K562 (cell line): Measurements from ENCODE around the gene FHDC1. TPM values are rescaled to one million over a fixed set of nuclear protein-coding genes. Genes with fewer than 3 reads are reported as not detected.

ENCODE experiments used
- ATAC-seq: fragments of 200-7000 bp; cut with Tn5 transposase; 3 replicates; pipeline ENCODE4 v1.9.1; 2020; ENCODE audit warnings: moderate library complexity
- BruUV-seq: library from RNA; stranded (reverse); fragments of 400-500 nt; replicated peaks from 2 replicates; lab custom pipeline; 2021; lab: Mats Ljungman, UMichigan
- CTCF ChIA-PET: fragments of 300-600 bp; formaldehyde crosslinking; extraction: SDS; loops from one replicate; lab custom pipeline; 2021; ENCODE audit warnings: low intra/inter-chr PET ratio; lab: Yijun Ruan, JAX
- POLR2A ChIA-PET: fragments of 300-600, 350-650 bp; sonication (Branson Sonifier 250); formaldehyde crosslinking; extraction: SDS; loops from one replicate; lab custom pipeline; 2021; ENCODE audit warnings: antibody characterized with exemption, inconsistent platforms; lab: Yijun Ruan, JAX
- DNase-seq, 4 experiments: peaks; one replicate each; pipeline versions ENCODE4 v3.0.0 to v3.0.0-alpha.2; 2011 to 2018; ENCODE audit warnings: low spot score in 3 of 4, mixed read lengths in 3 of 4; ENCODE audit errors: extremely low read depth in 1 of 4
- FAIRE-seq: peaks from 2 replicates; lab custom pipeline; 2011; peaks lifted over from hg19 to GRCh38; lab: Jason Lieb, UNC
- H2AFZ ChIP-seq: 2 replicates; pipeline ENCODE4 v1.6.0; 2011; ENCODE audit warnings: low read depth, low read length, control low read depth, inconsistent platforms
- H3K27ac ChIP-seq: fragments of 200-600 bp; 3 replicates; pipeline ENCODE4 v1.8.0; 2011; ENCODE audit warnings: low read depth, mild to moderate bottlenecking, control low read depth, inconsistent platforms, low read length, moderate library complexity, mixed read lengths; ENCODE audit errors: extremely low read depth
- H3K27me3 ChIP-seq, 2 experiments: fragments of 300-600 bp in 1 of 2; 2 replicates in 1 of 2; 3 replicates in 1 of 2; pipeline versions ENCODE4 v1.6.0 to v1.8.0; 2011; ENCODE audit warnings: inconsistent platforms in 2 of 2, low read length in 2 of 2, mild to moderate bottlenecking in 1 of 2, mixed read lengths in 1 of 2, moderate library complexity in 1 of 2; ENCODE audit not compliant: control insufficient read depth in 2 of 2, insufficient read depth in 2 of 2
- H3K36me3 ChIP-seq: fragments of 300-600 bp; 3 replicates; pipeline ENCODE4 v1.8.0; 2011; ENCODE audit warnings: mild to moderate bottlenecking, low read length, inconsistent platforms; ENCODE audit not compliant: control insufficient read depth, insufficient read depth
- H3K4me1 ChIP-seq, 2 experiments: fragments of 200-600 bp in 1 of 2; replicated peaks in 1 of 2; 2 replicates in 1 of 2; 3 replicates in 1 of 2; pipeline versions ENCODE4 v1.5.1 to v1.8.0; 2011; ENCODE audit warnings: inconsistent platforms in 2 of 2, low read length in 2 of 2, mild to moderate bottlenecking in 1 of 2, mixed read lengths in 1 of 2, moderate library complexity in 1 of 2; ENCODE audit not compliant: control insufficient read depth in 2 of 2, insufficient read depth in 2 of 2
- H3K4me2 ChIP-seq: 2 replicates; pipeline ENCODE4 v1.6.1; 2011; ENCODE audit warnings: low read length, control low read depth, inconsistent platforms, mixed read lengths; ENCODE audit not compliant: insufficient read depth
- H3K4me3 ChIP-seq: fragments of 200-600 bp; sonication (generic), shearing (Covaris generic); 2 replicates; pipeline ENCODE4 v1.5.1; 2016; ENCODE audit warnings: control low read depth, inconsistent platforms
- H3K79me2 ChIP-seq: fragments of 200-600 bp; 3 replicates; pipeline ENCODE4 v1.8.0; 2011; ENCODE audit warnings: low read length, inconsistent platforms; ENCODE audit not compliant: control insufficient read depth, insufficient read depth
- H3K9ac ChIP-seq, 2 experiments: 2 replicates each; pipeline versions ENCODE4 v1.6.0 to v1.6.1; 2011; ENCODE audit warnings: low read depth in 2 of 2, low read length in 2 of 2, control low read depth in 1 of 2, inconsistent platforms in 1 of 2, mild to moderate bottlenecking in 1 of 2, mixed read lengths in 1 of 2; ENCODE audit not compliant: insufficient read depth in 1 of 2
- H3K9me1 ChIP-seq: one replicate; pipeline ENCODE4 v1.6.0; 2011; ENCODE audit warnings: inconsistent platforms, mild to moderate bottlenecking, low read length, moderate library complexity; ENCODE audit not compliant: control insufficient read depth, insufficient read depth
- H3K9me3 ChIP-seq: replicated peaks from 2 replicates; pipeline ENCODE4 v1.5.1; 2011; ENCODE audit warnings: low read depth, low read length, inconsistent platforms; ENCODE audit not compliant: control insufficient read depth, insufficient read depth
- H4K20me1 ChIP-seq: replicated peaks from 2 replicates; pipeline ENCODE4 v1.6.1; 2011; ENCODE audit warnings: low read length, inconsistent platforms, mixed read lengths; ENCODE audit not compliant: control insufficient read depth, insufficient read depth
- CBFA2T3 ChIP-seq: fragments of 450-650 bp; IDR thresholded peaks from 2 replicates; pipeline ENCODE4 v1.6.1; 2017
- CEBPZ ChIP-seq: fragments of 150-350 bp; IDR thresholded peaks from 2 replicates; pipeline ENCODE4 v1.6.1; 2014; ENCODE audit warnings: low read depth, mild to moderate bottlenecking, low read length, borderline replicate concordance
- CREBBP ChIP-seq: IDR thresholded peaks from one replicate; pipeline ENCODE4 v1.6.1; 2012; ENCODE audit warnings: low read depth, mild to moderate bottlenecking, control low read depth, inconsistent platforms, low read length
- ETV1 ChIP-seq: fragments of 450-650 bp; conservative IDR thresholded peaks from 2 replicates; pipeline ENCODE4 v1.6.1; 2016; ENCODE audit warnings: missing genetic modification characterization, control low read depth, low read depth, missing compliant biosample characterization
- HLTF ChIP-seq: fragments of 450-650 bp; IDR thresholded peaks from 2 replicates; pipeline ENCODE4 v1.6.1; 2016
- HMGN3 ChIP-seq: IDR thresholded peaks from 2 replicates; pipeline ENCODE4 v1.6.1; 2011; ENCODE audit warnings: borderline replicate concordance, low read depth, mild to moderate bottlenecking, mixed read lengths, low read length; ENCODE audit not compliant: insufficient read length; ENCODE audit errors: extremely low read depth
- HMGXB4 ChIP-seq: sonication (generic); formaldehyde crosslinking; IDR thresholded peaks from 2 replicates; pipeline ENCODE4 v1.8.1; 2023; ENCODE audit warnings: mild to moderate bottlenecking, missing genetic modification reagents
- MAX ChIP-seq: sonication (generic); formaldehyde crosslinking; IDR thresholded peaks from 2 replicates; pipeline ENCODE4 v1.9.0; 2022; ENCODE audit warnings: mild to moderate bottlenecking, missing genetic modification reagents
- NONO ChIP-seq, 2 experiments: fragments of 200-400 bp in 1 of 2; fragments of 450-650 bp in 1 of 2; formaldehyde crosslinking in 1 of 2; IDR thresholded peaks; 2 replicates each; pipeline ENCODE4 v1.6.1; 2017; ENCODE audit warnings: low read depth in 2 of 2, mild to moderate bottlenecking in 2 of 2, moderate library complexity in 2 of 2, low read length in 1 of 2
- PURB ChIP-seq: sonication (generic); formaldehyde crosslinking; IDR thresholded peaks from 2 replicates; pipeline ENCODE4 v1.9.0; 2021; ENCODE audit warnings: low read depth, mild to moderate bottlenecking, missing genetic modification reagents
- ZNF280B ChIP-seq: fragments of 250-450 bp; sonication (Bioruptor Pico); IDR thresholded peaks from 2 replicates; pipeline ENCODE4 v1.5.1; 2021; ENCODE audit warnings: mild to moderate bottlenecking
- WGBS: fragments of 100-300 bp; shearing (Covaris generic); methylation state at CpG from one replicate; pipeline ENCODE4 v1.1.6; 2016; ENCODE audit warnings: low coverage, mixed read lengths; ENCODE audit not compliant: insufficient coverage; ENCODE audit errors: missing lambda C conversion rate; 5-methylcytosine and 5-hydroxymethylcytosine counted together
- in situ Hi-C: fragments of 300-500 bp; cut with MboI; formaldehyde crosslinking; loops from 4 replicates; pipeline ENCODE4 v1.15.0; 2018; ENCODE audit warnings: inconsistent platforms, mixed read lengths
- intact Hi-C: fragments of 100-400 bp; cut with micrococcal nuclease; formaldehyde crosslinking; loops from 2 replicates; pipeline ENCODE4 v1.14.2; 2022
- polyA plus RNA-seq, 8 experiments: library from polyadenylated mRNA; depleted of rRNA in 4 of 8; stranded (reverse) in 5 of 8; unstranded in 3 of 8; fragments of >200 nt; fragmentation: Nextera tagmentation in 2 of 8; fragmentation: Illumina TruSeq in 1 of 8; extraction: Ambion mirVana in 2 of 8; extraction: Trizol in 1 of 8; gene quantifications; 2 replicates each; pipeline versions ENCODE4 v1.2.1 to v1.2.3, GENCODE V29; 2011 to 2014; ENCODE audit warnings: inconsistent platforms in 1 of 8, missing spikeins in 1 of 8
- total RNA-seq, 7 experiments: library from RNA; depleted of rRNA in 6 of 7; stranded (reverse); fragments of >200 nt in 6 of 7; fragmentation: Illumina TruSeq in 2 of 7; extraction: Trizol in 2 of 7; gene quantifications; 2 replicates each; pipeline versions ENCODE4 v1.2.1 to v1.2.3, GENCODE V29; 2011 to 2021; ENCODE audit warnings: low replicate concordance in 1 of 7

FHDC1 gene
- total and polyA plus RNA-seq, 9 of the 15 experiments (the other 6 are each of a cell fraction or from before 2014, with no cell fraction given): 0.01 to 0.43 (median 0.07) TPM

- no peak for TF ChIP-seq HMGXB4 (CRISPR knock-in tag)
- TF ChIP-seq CEBPZ: no peak
- no peak for TF ChIP-seq PURB
Observed at GRCh38 chr4:152970102-152970820, 34.1 kb downstream of the FHDC1 start (continued).

- intact Hi-C loops (no loop called here), in situ Hi-C loops (no loop called here)
- 13% methylated on average over 3 of the region's 3 CpGs for WGBS
- H3K4me1 ChIP-seq: peaks cover 2 to 6% of the 10 kb centered on the region in 2 experiments; a peak in 3 of 5 replicates
- peaks cover 23 to 49% of the 10 kb centered on the region in 2 experiments; a peak in 4 of 5 replicates for H3K27me3 ChIP-seq
- no peak overlapping the region for H3K4me3 ChIP-seq
- ChIA-PET POLR2A (no interaction called here), CTCF (no interaction called here)
- H3K36me3 ChIP-seq: no peaks in the 10 kb centered on the region
- BruUV-seq: no TSS peak
- no peak overlapping the region for H3K27ac ChIP-seq
- FAIRE-seq (no peak), DNase-seq (no peak), ATAC-seq (no peak)
- H4K20me1 ChIP-seq: no peaks in the 10 kb centered on the region; the same call in 1 of the 2 replicates
- no peak overlapping the region for H3K9ac ChIP-seq
- H3K79me2 ChIP-seq: no peaks in the 10 kb centered on the region
- H3K9me1 ChIP-seq: no peaks in the 10 kb centered on the region
- no peak overlapping the region for H2AFZ ChIP-seq
- no peak overlapping the region for H3K4me2 ChIP-seq
- no peaks in the 10 kb centered on the region; the same call in 1 of the 2 replicates for H3K9me3 ChIP-seq
- TF ChIP-seq ZNF280B (CRISPR knock-in tag): no peak
- no peak for TF ChIP-seq HMGN3
- no peak for TF ChIP-seq HLTF
- no peak for TF ChIP-seq CBFA2T3
- TF ChIP-seq NONO (IDR thresholded peaks at IDR 0.05; ENCODE audit: low read depth in 2 of 2, low read length in 1 of 2): no peak
- TF ChIP-seq MAX (CRISPR knock-in tag): no peak
- no peak for TF ChIP-seq ETV1 (tag)
- TF ChIP-seq CREBBP: no peak
Observed at GRCh38 chr4:152971053-152971452, 34.9 kb downstream of the FHDC1 start.
